ENCODE results near the gene DERL3. TPM values are rescaled to one million over a fixed set of nuclear protein-coding genes. Genes with fewer than 3 reads are reported as not detected.
A peak's percentile ranks its signal among the peaks of the same experiment; 100 is the strongest.

Gene DERL3
- total RNA-seq, 2 experiments from 2014 or later: 8.1 to 9.7 TPM

DNA sequence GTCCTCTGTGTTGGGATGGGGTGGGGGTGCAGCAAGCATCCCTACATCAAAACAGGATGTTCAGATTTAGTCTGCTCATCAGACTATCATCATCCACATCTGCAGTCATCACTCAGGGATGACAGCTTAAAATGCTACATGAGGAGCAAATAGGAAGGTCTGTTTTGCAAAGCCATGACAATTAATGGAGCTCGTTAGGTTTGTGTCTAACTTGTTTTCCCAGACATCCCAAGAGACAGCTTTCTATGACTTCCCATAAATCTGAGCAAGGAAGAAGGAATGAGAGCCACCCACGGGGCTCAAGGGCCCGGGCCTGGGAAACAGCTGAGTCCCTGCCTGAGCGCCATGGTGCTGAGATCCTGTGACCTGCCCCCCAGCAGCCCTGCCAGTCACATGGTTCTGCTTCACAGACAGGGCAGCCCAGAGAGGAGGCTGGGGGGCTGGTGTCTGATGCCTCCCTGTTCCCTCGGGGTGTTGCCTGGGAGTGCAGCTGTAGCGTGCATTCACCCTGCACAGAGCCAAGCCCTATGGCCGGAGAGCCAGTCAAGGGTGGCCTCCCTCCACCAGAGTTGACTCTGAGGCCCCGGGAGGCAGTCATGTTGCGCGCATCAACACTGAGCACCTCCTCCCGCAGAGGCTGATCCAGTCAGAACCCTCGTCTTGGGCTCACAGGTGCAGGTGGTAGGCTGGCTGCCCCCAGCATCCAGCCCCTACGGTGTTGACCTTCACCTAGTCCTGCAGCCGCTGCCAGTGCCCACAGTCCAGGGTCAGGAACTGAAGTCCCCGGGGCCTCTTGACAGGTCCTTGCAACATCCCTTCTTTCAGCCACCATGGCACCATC, 12.1 kb downstream of the DERL3 start:
- Mint-ChIP-seq H3K9me3 (no peaks in the 10 kb centered on the region), H3K27ac (peak overlapping the region; percentile 54), H3K36me3 (peaks cover 28% of the 10 kb centered on the region), H3K27me3 (no peaks in the 10 kb centered on the region), H3K4me1 (ENCODE audit: low read depth) (no peaks in the 10 kb centered on the region), H3K4me3 (no peak overlapping the region)
- intact Hi-C loops (cut with micrococcal nuclease): no loop called here
- ChIA-PET CTCF (no interaction called here), POLR2A (no interaction called here)
- DNase-seq: no peak

GRCh38 chr22:23825246-23825905, 13.4 kb downstream of the DERL3 start:
- DNase-seq: no peak
- no peaks in the 10 kb centered on the region for H3K27me3 Mint-ChIP-seq
- ChIA-PET POLR2A (no interaction called here), CTCF (interaction anchor here (1.1 kb wide), 1 partner anchor 18 kb away, joined by 6 read pairs; no protein-coding TSS in a partner anchor)
- H3K36me3 Mint-ChIP-seq: peaks cover 25% of the 10 kb centered on the region
- no peak overlapping the region for H3K4me3 Mint-ChIP-seq
- peaks cover 6% of the 10 kb centered on the region for H3K4me1 Mint-ChIP-seq (ENCODE audit: low read depth)
- intact Hi-C loops (cut with micrococcal nuclease): no loop called here
- H3K9me3 Mint-ChIP-seq: no peaks in the 10 kb centered on the region
- H3K27ac Mint-ChIP-seq: peak overlapping the region; percentile 66

GRCh38 chr22:23824476-23825245, 14.1 kb downstream of the DERL3 start:
- peaks cover 7% of the 10 kb centered on the region for H3K4me1 Mint-ChIP-seq (ENCODE audit: low read depth)
- H3K27me3 Mint-ChIP-seq: no peaks in the 10 kb centered on the region
- H3K27ac Mint-ChIP-seq: no peak overlapping the region
- no peak overlapping the region for H3K4me3 Mint-ChIP-seq
- DNase-seq: no peak
- intact Hi-C loops (cut with micrococcal nuclease): no loop called here
- POLR2A ChIA-PET: no interaction called here
- CTCF ChIA-PET: interaction anchor here (0.6 to 1.4 kb wide), 2 partner anchors 70 to 151 kb away, joined by 3 to 4 read pairs; partner anchors contain the start of gene MIF
- H3K9me3 Mint-ChIP-seq: no peaks in the 10 kb centered on the region
- peaks cover 27% of the 10 kb centered on the region for H3K36me3 Mint-ChIP-seq

GRCh38 chr22:23823331-23823791, 15.4 kb downstream of the DERL3 start:
- no peak for DNase-seq
- POLR2A ChIA-PET: no interaction called here
- CTCF ChIA-PET: interaction anchor here (1.4 kb wide), 1 partner anchor 71 kb away, joined by 4 read pairs; the partner anchor contains the start of gene MIF
- Mint-ChIP-seq H3K4me1 (ENCODE audit: low read depth) (peaks cover 7% of the 10 kb centered on the region), H3K4me3 (no peak overlapping the region), H3K36me3 (peaks cover 31% of the 10 kb centered on the region), H3K9me3 (no peaks in the 10 kb centered on the region), H3K27me3 (no peaks in the 10 kb centered on the region), H3K27ac (no peak overlapping the region)
- intact Hi-C loops (cut with micrococcal nuclease): no loop called here

- H3K4me1 Mint-ChIP-seq (ENCODE audit: low read depth): peaks cover 7% of the 10 kb centered on the region
- no peak overlapping the region for H3K4me3 Mint-ChIP-seq
- DNase-seq: no peak
- no peak overlapping the region for H3K27ac Mint-ChIP-seq
- intact Hi-C loops (cut with micrococcal nuclease): no loop called here
- ChIA-PET CTCF (no interaction called here), POLR2A (interaction anchor here (0.6 kb wide), 1 partner anchor 668 kb away, joined by 3 read pairs; no protein-coding TSS in a partner anchor)
- H3K36me3 Mint-ChIP-seq: peaks cover 33% of the 10 kb centered on the region
- no peaks in the 10 kb centered on the region for H3K27me3 Mint-ChIP-seq
- no peaks in the 10 kb centered on the region for H3K9me3 Mint-ChIP-seq
These were observed 16.6 kb downstream of the DERL3 start for GRCh38 chr22:23822101-23822671.

DNA sequence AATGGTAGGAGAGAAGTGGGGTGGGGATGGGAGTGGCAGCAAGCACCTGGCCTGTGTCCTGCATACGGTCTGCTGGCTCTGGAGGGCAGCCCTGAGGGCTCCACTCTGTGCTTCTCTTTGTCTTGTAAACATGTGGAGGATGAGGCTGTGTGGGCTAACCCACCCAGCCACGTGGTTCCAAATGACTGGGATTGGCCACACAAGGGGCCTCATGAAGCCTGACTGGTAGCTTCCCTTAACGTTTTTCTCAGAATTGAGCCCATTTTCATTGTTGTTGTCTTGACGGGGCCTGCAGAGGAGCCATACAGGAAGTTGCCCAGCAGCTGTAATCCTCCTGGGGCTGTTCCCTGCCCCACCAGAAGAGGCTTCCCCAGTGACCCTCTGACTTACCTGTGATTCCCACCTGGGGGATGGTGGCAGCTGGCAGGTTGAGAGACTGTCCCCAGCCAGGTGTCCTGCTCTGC, 18.0 kb downstream of the DERL3 start:
- CTCF ChIA-PET: interaction anchor here (1.1 kb wide), 1 partner anchor 230 kb away, joined by 3 read pairs; no protein-coding TSS in a partner anchor
- H3K4me3 Mint-ChIP-seq: no peak overlapping the region
- POLR2A ChIA-PET: no interaction called here
- no peaks in the 10 kb centered on the region for H3K27me3 Mint-ChIP-seq
- peaks cover 40% of the 10 kb centered on the region for H3K36me3 Mint-ChIP-seq
- H3K27ac Mint-ChIP-seq: peak overlapping the region; percentile 1
- H3K4me1 Mint-ChIP-seq (ENCODE audit: low read depth): peaks cover 7% of the 10 kb centered on the region
- intact Hi-C loops (cut with micrococcal nuclease): no loop called here
- peak; percentile 36 for DNase-seq
- H3K9me3 Mint-ChIP-seq: no peaks in the 10 kb centered on the region

- Mint-ChIP-seq H3K27ac (no peak overlapping the region), H3K4me3 (no peak overlapping the region), H3K36me3 (peaks cover 33% of the 10 kb centered on the region), H3K4me1 (ENCODE audit: low read depth) (peaks cover 7% of the 10 kb centered on the region), H3K9me3 (no peaks in the 10 kb centered on the region), H3K27me3 (no peaks in the 10 kb centered on the region)
- CTCF ChIA-PET: no interaction called here
- intact Hi-C loops (cut with micrococcal nuclease): no loop called here
- DNase-seq: no peak
- POLR2A ChIA-PET: no interaction called here
These were observed 20.3 kb downstream of the DERL3 start for GRCh38 chr22:23818541-23818940.

DNA sequence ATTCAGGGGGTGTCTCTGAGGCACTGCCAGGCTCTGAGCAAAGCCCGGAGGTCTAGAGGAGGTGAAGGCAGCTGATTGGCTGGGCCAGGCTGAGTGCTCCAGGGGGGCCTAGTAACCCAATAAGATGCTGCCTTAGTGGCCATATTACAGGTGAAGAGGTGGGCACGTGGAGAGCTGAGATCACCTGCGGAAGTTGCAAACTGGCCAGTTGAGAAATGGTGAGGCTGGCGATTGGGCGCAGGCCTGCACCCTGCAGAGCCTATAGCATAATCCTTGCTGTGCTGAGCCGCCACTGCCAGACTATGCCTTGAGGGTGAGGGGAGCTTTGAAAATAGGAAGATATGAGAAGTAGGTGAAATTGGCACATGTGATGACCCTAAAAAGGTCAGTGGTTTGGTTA, 21.7 kb downstream of the DERL3 start:
- CTCF ChIA-PET: no interaction called here
- DNase-seq: no peak
- Mint-ChIP-seq H3K9me3 (no peaks in the 10 kb centered on the region), H3K36me3 (peaks cover 33% of the 10 kb centered on the region), H3K4me3 (no peak overlapping the region), H3K27ac (no peak overlapping the region), H3K27me3 (no peaks in the 10 kb centered on the region), H3K4me1 (ENCODE audit: low read depth) (peaks cover 7% of the 10 kb centered on the region)
- intact Hi-C loops (cut with micrococcal nuclease): no loop called here
- POLR2A ChIA-PET: no interaction called here

- no peak overlapping the region for H3K4me3 Mint-ChIP-seq
- DNase-seq: no peak
- CTCF ChIA-PET: no interaction called here
- intact Hi-C loops (cut with micrococcal nuclease): no loop called here
- no peaks in the 10 kb centered on the region for H3K27me3 Mint-ChIP-seq
- POLR2A ChIA-PET: no interaction called here
- no peaks in the 10 kb centered on the region for H3K9me3 Mint-ChIP-seq
- H3K4me1 Mint-ChIP-seq (ENCODE audit: low read depth): peaks cover 7% of the 10 kb centered on the region
- H3K27ac Mint-ChIP-seq: no peak overlapping the region
- peaks cover 30% of the 10 kb centered on the region for H3K36me3 Mint-ChIP-seq
These were observed 22.4 kb downstream of the DERL3 start for GRCh38 chr22:23816156-23816976.

- no peak overlapping the region for H3K27ac Mint-ChIP-seq
- no peak overlapping the region for H3K4me3 Mint-ChIP-seq
- DNase-seq: no peak
- no peaks in the 10 kb centered on the region for H3K9me3 Mint-ChIP-seq
- CTCF ChIA-PET: no interaction called here
- peaks cover 3% of the 10 kb centered on the region for H3K4me1 Mint-ChIP-seq (ENCODE audit: low read depth)
- peaks cover 34% of the 10 kb centered on the region for H3K36me3 Mint-ChIP-seq
- intact Hi-C loops (cut with micrococcal nuclease): no loop called here
- POLR2A ChIA-PET: no interaction called here
- H3K27me3 Mint-ChIP-seq: no peaks in the 10 kb centered on the region
These were observed 23.2 kb downstream of the DERL3 start for GRCh38 chr22:23815541-23816155.

- POLR2A ChIA-PET: no interaction called here
- intact Hi-C loops (cut with micrococcal nuclease): no loop called here
- Mint-ChIP-seq H3K4me3 (no peak overlapping the region), H3K27me3 (no peaks in the 10 kb centered on the region), H3K9me3 (no peaks in the 10 kb centered on the region), H3K4me1 (ENCODE audit: low read depth) (no peaks in the 10 kb centered on the region), H3K27ac (no peak overlapping the region), H3K36me3 (peaks cover 26% of the 10 kb centered on the region)
- no peak for DNase-seq
- CTCF ChIA-PET: interaction anchor here (1.3 to 1.4 kb wide), 2 partner anchors 37 to 221 kb away, joined by 3 to 5 read pairs; no protein-coding TSS in a partner anchor
These were observed 26.4 kb downstream of the DERL3 start for GRCh38 chr22:23812378-23812777.
